ENCODE measurements around the gene PTOV1. TPM values are rescaled to one million over a fixed set of nuclear protein-coding genes. Genes with fewer than 3 reads are reported as not detected.
"Not testable (repeated sequence)": the region's sequence is repeated elsewhere in the genome, so short reads cannot be mapped to it uniquely, and the experiment has no call there.

Gene PTOV1
- total and polyA plus RNA-seq, 2 donors: 63.6 to 125 TPM

DNA sequence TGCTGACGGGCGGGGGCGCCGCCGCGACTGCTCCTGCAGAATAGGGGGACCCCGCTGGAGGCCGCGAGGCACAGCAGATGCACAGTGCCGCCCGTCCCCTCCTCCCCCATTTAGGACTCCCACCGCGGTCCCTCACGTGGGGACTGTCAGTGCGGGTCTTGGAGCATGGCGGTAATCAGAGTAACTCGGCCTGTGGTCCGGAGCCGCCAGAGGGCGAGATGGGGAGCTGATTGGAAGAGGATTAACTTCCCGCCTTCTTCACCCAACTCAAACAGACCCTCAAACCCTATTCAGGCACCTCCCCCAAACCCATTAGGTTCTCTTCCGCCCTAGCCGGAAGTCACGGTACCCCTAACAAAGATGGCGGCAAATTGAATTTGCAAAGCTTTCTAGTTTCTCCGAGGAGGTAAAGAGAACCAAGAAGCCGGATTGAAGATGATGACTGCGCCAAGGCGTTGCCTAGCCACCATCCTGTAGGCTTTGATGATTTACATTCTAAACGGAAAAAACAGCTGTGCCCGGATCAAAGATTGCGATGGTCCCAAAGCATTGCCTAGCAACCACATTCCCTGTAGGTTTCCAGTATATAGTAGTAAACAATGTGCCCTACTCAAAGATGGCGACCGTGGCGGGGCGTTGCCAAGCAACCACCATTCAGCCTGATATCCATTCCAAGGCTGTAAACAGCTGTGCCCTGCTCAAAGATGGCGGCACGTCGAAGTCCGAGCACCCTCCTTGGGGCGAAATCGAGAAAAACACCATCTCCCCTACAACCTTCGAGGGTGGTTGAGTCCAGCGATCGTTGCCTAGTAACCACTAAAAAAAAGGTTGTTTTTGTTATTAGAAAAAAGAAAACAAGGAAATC lies 37.7 kb upstream of the PTOV1 start, which contains the start of gene FUZ:
Gene FUZ (minus strand): TSS at position 296 of the 865 bp plus-strand sequence. CDS start 186 bp downstream, at position 110.
- peaks cover 0 to 8% of the 10 kb centered on the region in 2 donors for H3K27me3 ChIP-seq (ENCODE audit: control insufficient read depth in 2 of 2, insufficient read depth in 1 of 2, low read length in 1 of 2)
- no peaks in the 10 kb centered on the region for H3K9me3 ChIP-seq (ENCODE audit: control insufficient read depth in 2 of 2, insufficient read depth in 1 of 2, low read length in 1 of 2)
- peak; percentile 90 to 98 (median 95) for DNase-seq (ENCODE audit: low read depth in 6 of 9, low spot score in 9 of 9)
- peak within 1 kb of the TSS; percentile 86 to 96 for H3K27ac ChIP-seq (ENCODE audit: low read depth in 1 of 2, low read length in 1 of 2)
- under 1% methylated on average over 45 of the region's 45 CpGs for WGBS
- peaks cover 0 to under 1% of the 10 kb centered on the region in 2 donors for H3K36me3 ChIP-seq (ENCODE audit: control insufficient read depth in 2 of 2, insufficient read depth in 2 of 2, low read length in 1 of 2)
- peak within 1 kb of the TSS; percentile 77 to 88 for H3K4me3 ChIP-seq (ENCODE audit: low read length in 2 of 2)
- peaks cover 10 to 40% of the 10 kb centered on the region in 2 donors for H3K4me1 ChIP-seq (ENCODE audit: control insufficient read depth in 2 of 2, insufficient read depth in 2 of 2, low read length in 2 of 2)

DNA sequence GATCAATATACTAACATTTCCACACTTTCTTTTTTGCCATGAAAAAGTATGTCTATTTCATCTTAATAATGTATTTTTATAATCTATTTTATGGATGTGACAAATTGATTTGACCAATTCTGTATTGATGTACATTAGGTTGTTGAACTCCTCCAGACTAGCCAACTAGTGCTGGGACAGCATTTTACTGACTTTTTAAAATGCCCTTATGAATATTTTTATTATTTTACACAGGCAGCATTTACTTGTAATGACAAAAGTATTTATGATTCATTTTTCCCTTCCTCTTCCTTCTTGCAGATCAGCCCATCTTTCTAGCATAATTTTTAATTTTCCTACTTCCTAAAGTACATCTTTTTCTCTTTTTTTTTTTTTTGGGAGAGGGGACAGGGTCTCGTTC lies 36.9 kb upstream of the PTOV1 start:
- H3K36me3 ChIP-seq (ENCODE audit: control insufficient read depth in 2 of 2, insufficient read depth in 2 of 2, low read length in 1 of 2): no peaks in the 10 kb centered on the region
- WGBS: 97% methylated on average over 1 of the region's 1 CpG
- H3K9me3 ChIP-seq (ENCODE audit: control insufficient read depth in 2 of 2, insufficient read depth in 1 of 2, low read length in 1 of 2): no peaks in the 10 kb centered on the region
- no peak for DNase-seq (ENCODE audit: low read depth in 6 of 9, low spot score in 9 of 9)
- no peak overlapping the region for H3K4me3 ChIP-seq (ENCODE audit: low read length in 2 of 2)
- peaks cover 14 to 37% of the 10 kb centered on the region in 2 donors for H3K4me1 ChIP-seq (ENCODE audit: control insufficient read depth in 2 of 2, insufficient read depth in 2 of 2, low read length in 2 of 2)
- peak overlapping the region in 1 of 2 donors; percentile 96 for H3K27ac ChIP-seq (ENCODE audit: low read depth in 1 of 2, low read length in 1 of 2)
- H3K27me3 ChIP-seq (ENCODE audit: control insufficient read depth in 2 of 2, insufficient read depth in 1 of 2, low read length in 1 of 2): peaks cover 0 to 5% of the 10 kb centered on the region in 2 donors

DNA sequence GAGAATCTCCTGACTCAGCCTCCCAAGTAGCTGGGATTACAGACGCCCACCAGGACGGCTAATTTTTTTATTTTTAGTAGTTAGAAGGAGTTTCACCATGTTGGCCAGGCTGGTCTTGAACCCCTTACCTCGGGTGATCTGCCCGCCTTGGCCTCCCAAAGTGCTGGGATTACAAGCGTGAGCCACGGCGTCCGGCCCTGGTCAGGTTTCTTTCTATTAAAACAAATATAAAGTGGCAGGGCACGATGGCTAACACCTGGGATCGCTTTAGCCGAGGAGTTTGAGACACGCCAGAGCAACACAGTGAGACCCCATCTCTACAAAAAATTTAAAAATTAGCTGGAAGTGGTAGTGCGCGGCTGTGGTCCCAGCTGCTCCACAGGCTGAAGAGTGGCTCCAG lies 34.4 kb upstream of the PTOV1 start:
- no peaks in the 10 kb centered on the region for H3K9me3 ChIP-seq (ENCODE audit: control insufficient read depth in 2 of 2, insufficient read depth in 1 of 2, low read length in 1 of 2)
- DNase-seq (ENCODE audit: low read depth in 6 of 9, low spot score in 9 of 9): no peak
- peaks cover 4 to 10% of the 10 kb centered on the region in 2 donors for H3K36me3 ChIP-seq (ENCODE audit: control insufficient read depth in 2 of 2, insufficient read depth in 2 of 2, low read length in 1 of 2)
- no peak overlapping the region for H3K4me3 ChIP-seq (ENCODE audit: low read length in 2 of 2)
- 94% methylated on average over 14 of the region's 14 CpGs for WGBS
- peak overlapping the region; percentile 58 to 94 for H3K27ac ChIP-seq (ENCODE audit: low read depth in 1 of 2, low read length in 1 of 2)
- no peaks in the 10 kb centered on the region for H3K27me3 ChIP-seq (ENCODE audit: control insufficient read depth in 2 of 2, insufficient read depth in 1 of 2, low read length in 1 of 2)
- H3K4me1 ChIP-seq (ENCODE audit: control insufficient read depth in 2 of 2, insufficient read depth in 2 of 2, low read length in 2 of 2): peaks cover 20 to 34% of the 10 kb centered on the region in 2 donors

DNA sequence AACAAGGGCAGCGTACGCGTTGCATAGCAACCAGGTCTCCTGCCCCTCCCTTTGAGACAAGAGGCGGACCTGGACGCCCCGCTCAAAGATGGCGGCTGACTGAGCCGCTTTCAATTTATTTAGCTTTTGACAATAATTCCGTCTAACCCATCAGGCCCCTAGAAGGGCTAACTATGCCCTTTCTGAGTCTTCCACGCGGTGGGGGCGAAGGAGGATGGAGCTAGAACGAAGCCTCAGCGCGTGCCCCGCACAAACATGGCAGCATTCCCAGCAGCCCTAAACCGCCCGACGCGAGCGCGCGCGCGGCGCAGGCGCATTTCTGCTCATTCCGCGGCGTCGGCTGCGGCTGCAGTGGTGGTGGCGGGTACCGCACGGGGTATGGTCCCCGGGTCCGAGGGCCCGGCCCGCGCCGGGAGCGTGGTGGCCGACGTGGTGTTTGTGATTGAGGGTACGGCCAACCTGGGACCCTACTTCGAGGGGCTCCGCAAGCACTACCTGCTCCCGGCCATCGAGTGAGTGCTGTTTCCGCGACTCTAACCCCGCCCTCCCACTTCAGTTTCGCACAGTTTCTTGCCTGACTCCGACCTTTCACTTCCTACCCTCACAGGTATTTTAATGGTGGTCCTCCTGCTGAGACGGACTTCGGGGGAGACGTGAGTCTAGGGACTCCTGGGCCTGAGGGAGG lies 32.9 kb upstream of the PTOV1 start, which contains the start of gene MED25:
Gene MED25 (plus strand): TSS at position 326 of the 685 bp plus-strand sequence. CDS start 53 bp downstream, at position 379.
- WGBS: under 1% methylated on average over 57 of the region's 57 CpGs
- no peaks in the 10 kb centered on the region for H3K9me3 ChIP-seq (ENCODE audit: control insufficient read depth in 2 of 2, insufficient read depth in 1 of 2, low read length in 1 of 2)
- peak; percentile 80 to 95 (median 88) for DNase-seq (ENCODE audit: low read depth in 6 of 9, low spot score in 9 of 9)
- peaks cover 5 to 15% of the 10 kb centered on the region in 2 donors for H3K36me3 ChIP-seq (ENCODE audit: control insufficient read depth in 2 of 2, insufficient read depth in 2 of 2, low read length in 1 of 2)
- H3K27ac ChIP-seq (ENCODE audit: low read depth in 1 of 2, low read length in 1 of 2): peak within 1 kb of the TSS; percentile 94 to 97
- peak within 1 kb of the TSS; percentile 87 to 92 for H3K4me3 ChIP-seq (ENCODE audit: low read length in 2 of 2)
- H3K4me1 ChIP-seq (ENCODE audit: control insufficient read depth in 2 of 2, insufficient read depth in 2 of 2, low read length in 2 of 2): peaks cover 16 to 26% of the 10 kb centered on the region in 2 donors
- H3K27me3 ChIP-seq (ENCODE audit: control insufficient read depth in 2 of 2, insufficient read depth in 1 of 2, low read length in 1 of 2): no peaks in the 10 kb centered on the region

DNA sequence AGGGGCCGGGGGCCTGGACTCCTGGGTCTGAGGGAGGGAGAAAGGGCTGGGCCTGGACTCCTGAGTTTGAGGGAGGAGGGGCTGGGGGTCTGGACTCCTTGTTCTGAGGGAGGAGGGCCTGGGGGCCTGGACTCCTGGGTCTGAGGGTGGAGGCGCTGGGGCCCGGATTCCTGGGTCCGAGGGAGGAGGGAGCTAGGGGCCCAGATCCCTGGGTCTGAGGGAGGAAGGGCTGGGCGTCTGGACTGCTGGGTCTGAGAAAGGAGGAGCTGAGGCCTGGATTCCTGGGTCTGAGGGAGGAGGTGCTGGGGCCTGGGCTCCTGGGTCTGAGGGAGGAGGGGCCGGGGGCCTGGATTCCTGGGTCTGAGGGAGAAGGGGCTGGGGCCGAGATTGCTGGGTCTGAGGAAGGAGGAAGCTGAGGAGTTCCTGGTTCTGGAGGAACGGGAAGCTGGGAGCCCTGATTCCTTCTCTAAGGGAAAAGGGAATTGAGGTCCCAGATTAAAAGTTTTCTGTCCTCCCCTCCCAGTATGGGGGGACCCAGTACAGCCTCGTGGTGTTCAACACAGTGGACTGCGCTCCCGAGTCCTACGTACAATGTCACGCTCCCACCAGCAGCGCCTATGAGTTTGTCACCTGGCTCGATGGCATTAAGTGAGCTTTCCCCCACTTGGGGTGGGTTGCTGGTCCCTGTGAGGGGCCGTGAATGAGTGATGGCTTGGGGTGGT lies 32.1 kb upstream of the PTOV1 start:
- no peak for DNase-seq (ENCODE audit: low read depth in 6 of 9, low spot score in 9 of 9)
- peaks cover 12 to 22% of the 10 kb centered on the region in 2 donors for H3K36me3 ChIP-seq (ENCODE audit: control insufficient read depth in 2 of 2, insufficient read depth in 2 of 2, low read length in 1 of 2)
- peak overlapping the region; percentile 27 to 94 for H3K27ac ChIP-seq (ENCODE audit: low read depth in 1 of 2, low read length in 1 of 2)
- peak overlapping the region; percentile 87 to 92 for H3K4me3 ChIP-seq (ENCODE audit: low read length in 2 of 2)
- H3K27me3 ChIP-seq (ENCODE audit: control insufficient read depth in 2 of 2, insufficient read depth in 1 of 2, low read length in 1 of 2): no peaks in the 10 kb centered on the region
- peaks cover 16 to 26% of the 10 kb centered on the region in 2 donors for H3K4me1 ChIP-seq (ENCODE audit: control insufficient read depth in 2 of 2, insufficient read depth in 2 of 2, low read length in 2 of 2)
- WGBS: 47% methylated on average over 16 of the region's 16 CpGs
- H3K9me3 ChIP-seq (ENCODE audit: control insufficient read depth in 2 of 2, insufficient read depth in 1 of 2, low read length in 1 of 2): no peaks in the 10 kb centered on the region

DNA sequence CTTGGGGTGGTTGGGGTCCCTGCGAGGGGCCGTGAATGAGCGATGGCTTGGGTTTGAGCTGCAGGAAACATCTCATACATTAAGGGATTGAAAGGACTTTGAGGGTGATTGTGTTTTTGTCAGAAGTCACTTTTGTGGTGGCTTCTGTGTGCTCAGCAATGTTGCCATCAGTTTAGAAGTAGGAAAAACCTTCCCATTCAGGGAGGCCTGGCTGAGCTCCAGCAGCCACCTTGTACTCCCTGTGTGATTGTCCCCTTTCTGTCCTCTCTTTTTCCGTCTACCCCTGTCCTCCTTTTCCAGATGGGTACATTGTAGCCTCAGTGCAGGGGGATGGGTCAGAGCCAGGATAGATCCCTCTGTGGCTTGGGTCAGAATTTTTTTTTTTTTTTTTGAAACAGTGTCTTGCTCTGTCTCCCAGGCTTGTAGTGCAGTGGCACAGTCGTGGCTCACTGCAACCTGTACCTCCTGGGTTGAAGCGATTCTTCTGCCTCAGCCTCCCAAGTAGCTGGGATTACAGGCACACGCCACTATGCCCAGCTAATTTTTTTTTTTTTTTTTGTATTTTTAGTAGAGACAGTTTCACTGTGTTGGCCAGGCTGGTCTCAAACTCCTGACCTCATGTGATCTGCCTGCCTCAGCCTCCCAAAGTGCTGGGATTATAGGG lies 31.4 kb upstream of the PTOV1 start:
- H3K9me3 ChIP-seq (ENCODE audit: control insufficient read depth in 2 of 2, insufficient read depth in 1 of 2, low read length in 1 of 2); DNase-seq (ENCODE audit: low read depth in 6 of 9, low spot score in 9 of 9); H3K27me3 ChIP-seq (ENCODE audit: control insufficient read depth in 2 of 2, insufficient read depth in 1 of 2, low read length in 1 of 2); H3K27ac ChIP-seq (ENCODE audit: low read depth in 1 of 2, low read length in 1 of 2): not testable (repeated sequence)
- 95% methylated on average over 7 of the region's 7 CpGs for WGBS
- H3K4me3 ChIP-seq (ENCODE audit: low read length in 2 of 2): peak overlapping the region in 1 of 2 donors; percentile 92
- H3K36me3 ChIP-seq (ENCODE audit: control insufficient read depth in 2 of 2, insufficient read depth in 2 of 2, low read length in 1 of 2): peaks cover 15 to 26% of the 10 kb centered on the region in 2 donors
- peaks cover 16 to 26% of the 10 kb centered on the region in 2 donors for H3K4me1 ChIP-seq (ENCODE audit: control insufficient read depth in 2 of 2, insufficient read depth in 2 of 2, low read length in 2 of 2)

DNA sequence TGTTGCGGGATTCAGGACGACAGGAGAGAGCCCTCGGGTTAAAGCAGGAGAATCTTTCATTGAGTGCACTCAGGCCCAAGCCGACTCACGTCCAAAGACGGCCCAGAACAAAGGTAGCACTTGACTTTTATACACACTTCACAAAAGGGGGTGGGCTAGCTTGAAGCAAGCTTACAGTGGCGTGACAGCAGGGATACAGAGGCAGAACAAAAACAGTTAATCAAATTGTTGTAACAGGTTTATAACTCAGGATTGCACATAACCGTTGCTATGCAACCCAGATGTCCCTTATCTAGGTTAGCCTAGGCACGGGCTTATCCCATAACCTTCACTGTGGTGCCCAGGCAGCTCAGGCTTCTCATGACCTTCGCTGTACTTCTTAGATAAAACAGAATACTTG lies 30.8 kb upstream of the PTOV1 start:
- Histone ChIP-seq H3K4me3 (ENCODE audit: low read length in 2 of 2) (no peak overlapping the region), H3K36me3 (ENCODE audit: control insufficient read depth in 2 of 2, insufficient read depth in 2 of 2, low read length in 1 of 2) (peaks cover 17 to 29% of the 10 kb centered on the region in 2 donors), H3K27ac (ENCODE audit: low read depth in 1 of 2, low read length in 1 of 2) (no peak overlapping the region), H3K4me1 (ENCODE audit: control insufficient read depth in 2 of 2, insufficient read depth in 2 of 2, low read length in 2 of 2) (peaks cover 16 to 26% of the 10 kb centered on the region in 2 donors), H3K9me3 (ENCODE audit: control insufficient read depth in 2 of 2, insufficient read depth in 1 of 2, low read length in 1 of 2) (no peaks in the 10 kb centered on the region), H3K27me3 (ENCODE audit: control insufficient read depth in 2 of 2, insufficient read depth in 1 of 2, low read length in 1 of 2) (no peaks in the 10 kb centered on the region)
- WGBS: 99% methylated on average over 10 of the region's 10 CpGs
- no peak for DNase-seq (ENCODE audit: low read depth in 6 of 9, low spot score in 9 of 9)

DNA sequence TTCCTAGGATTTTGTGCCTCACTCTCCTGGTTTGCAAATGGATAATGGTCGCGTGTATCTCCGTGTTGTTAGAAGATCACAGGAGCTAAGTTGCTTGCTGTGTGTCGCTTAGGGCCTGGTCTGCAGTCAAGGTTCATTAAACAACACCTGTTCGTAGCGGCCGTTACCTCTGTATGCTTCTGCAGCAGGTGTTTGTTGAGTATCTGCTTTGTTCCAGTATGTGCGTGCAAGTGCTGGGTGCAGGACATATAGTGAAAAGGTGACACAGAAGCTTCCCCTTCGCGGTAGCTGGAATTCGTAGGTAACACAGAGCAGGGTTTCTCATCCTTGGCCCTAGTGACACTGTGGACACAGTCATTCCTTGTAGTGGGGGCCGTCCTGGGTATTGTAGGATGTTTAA lies 27.5 kb upstream of the PTOV1 start:
- DNase-seq (ENCODE audit: low read depth in 6 of 9, low spot score in 9 of 9): no peak
- H3K27ac ChIP-seq (ENCODE audit: low read depth in 1 of 2, low read length in 1 of 2): no peak overlapping the region
- H3K27me3 ChIP-seq (ENCODE audit: control insufficient read depth in 2 of 2, insufficient read depth in 1 of 2, low read length in 1 of 2): no peaks in the 10 kb centered on the region
- H3K4me1 ChIP-seq (ENCODE audit: control insufficient read depth in 2 of 2, insufficient read depth in 2 of 2, low read length in 2 of 2): peaks cover 12% of the 10 kb centered on the region in 2 donors
- no peaks in the 10 kb centered on the region for H3K9me3 ChIP-seq (ENCODE audit: control insufficient read depth in 2 of 2, insufficient read depth in 1 of 2, low read length in 1 of 2)
- WGBS: 92% methylated on average over 12 of the region's 12 CpGs
- no peak overlapping the region for H3K4me3 ChIP-seq (ENCODE audit: low read length in 2 of 2)
- peaks cover 22 to 42% of the 10 kb centered on the region in 2 donors for H3K36me3 ChIP-seq (ENCODE audit: control insufficient read depth in 2 of 2, insufficient read depth in 2 of 2, low read length in 1 of 2)

All from thymus (tissue), 11 donors.